Measurements from ENCODE around the gene C2CD4D.
"Not testable (repeated sequence)": the region's sequence is repeated elsewhere in the genome, so short reads cannot be mapped to it uniquely, and the experiment has no call there.

Gene C2CD4D

GRCh38 chr1:151858886-151859665 lies 19.5 kb upstream of the C2CD4D start:
- DNase-seq (ENCODE audit: low spot score): no peak

GRCh38 chr1:151858030-151858746 lies 18.6 kb upstream of the C2CD4D start:
- no peak for DNase-seq (ENCODE audit: low spot score)

- no peak for DNase-seq (ENCODE audit: low spot score)
Observed at GRCh38 chr1:151855933-151856332, 16.3 kb upstream of the C2CD4D start.

- not testable (repeated sequence) for DNase-seq (ENCODE audit: low spot score)
Observed at GRCh38 chr1:151855516-151855915, 15.9 kb upstream of the C2CD4D start.

- DNase-seq (ENCODE audit: low spot score): no peak
Observed at GRCh38 chr1:151854658-151855057, 15.0 kb upstream of the C2CD4D start.

GRCh38 chr1:151853411-151853943 lies 13.9 kb upstream of the C2CD4D start, which contains the start of gene THEM5:
THEM5 (minus strand) TSS chr1:151853712; CDS start chr1:151853565, 147 bp downstream.
- DNase-seq (ENCODE audit: low spot score): no peak

GRCh38 chr1:151852733-151853132 lies 13.1 kb upstream of the C2CD4D start:
- no peak for DNase-seq (ENCODE audit: low spot score)

- DNase-seq (ENCODE audit: low spot score): no peak
Observed at GRCh38 chr1:151851886-151852285, 12.3 kb upstream of the C2CD4D start.

- DNase-seq (ENCODE audit: low spot score): no peak
Observed at GRCh38 chr1:151849871-151850270, 10.3 kb upstream of the C2CD4D start.

- no peak for DNase-seq (ENCODE audit: low spot score)
Observed at GRCh38 chr1:151849126-151849525, 9.5 kb upstream of the C2CD4D start.

- DNase-seq (ENCODE audit: low spot score): no peak
Observed at GRCh38 chr1:151847867-151848596, 8.4 kb upstream of the C2CD4D start.

GRCh38 chr1:151846686-151847237 lies 7.1 kb upstream of the C2CD4D start:
- no peak for DNase-seq (ENCODE audit: low spot score)

- no peak for DNase-seq (ENCODE audit: low spot score)
Observed at GRCh38 chr1:151846062-151846568, 6.5 kb upstream of the C2CD4D start.

- DNase-seq (ENCODE audit: low spot score): no peak
Observed at GRCh38 chr1:151843398-151843797, 3.8 kb upstream of the C2CD4D start.

GRCh38 chr1:151841141-151841540 lies 1.5 kb upstream of the C2CD4D start:
- DNase-seq (ENCODE audit: low spot score): no peak

- DNase-seq (ENCODE audit: low spot score): no peak
Observed at GRCh38 chr1:151840421-151840820, 801 bp upstream of the C2CD4D start.

- no peak for DNase-seq (ENCODE audit: low spot score)
Observed at GRCh38 chr1:151839082-151839412, 573 bp downstream of the C2CD4D start.

- DNase-seq (ENCODE audit: low spot score): no peak
Observed at GRCh38 chr1:151838222-151839081, 1.2 kb downstream of the C2CD4D start.

GRCh38 chr1:151837884-151838221 lies 1.8 kb downstream of the C2CD4D start:
- no peak for DNase-seq (ENCODE audit: low spot score)

- DNase-seq (ENCODE audit: low spot score): no peak
Observed at GRCh38 chr1:151837197-151837596, 2.4 kb downstream of the C2CD4D start.

GRCh38 chr1:151835596-151835995 lies 4.0 kb downstream of the C2CD4D start:
- no peak for DNase-seq (ENCODE audit: low spot score)

All from ecto neural progenitor cell (in vitro differentiated cells).